Pulmonary artery endothelial cell (primary cell): ENCODE data around the gene PSME1. TPM values are rescaled to one million over a fixed set of nuclear protein-coding genes. Genes with fewer than 3 reads are reported as not detected.

Source experiments
- DNase-seq: peaks from one replicate; pipeline ENCODE4 v3.0.0-alpha.2; 2011; ENCODE audit warnings: low read depth, low spot score
- total RNA-seq: library from RNA; depleted of rRNA; stranded (reverse); fragments of >200 nt; gene quantifications from 2 replicates; pipeline ENCODE4 v1.2.3, GENCODE V29; 2014

Gene PSME1
- total RNA-seq, 1 donor from 2014 or later: 121 TPM

DNA sequence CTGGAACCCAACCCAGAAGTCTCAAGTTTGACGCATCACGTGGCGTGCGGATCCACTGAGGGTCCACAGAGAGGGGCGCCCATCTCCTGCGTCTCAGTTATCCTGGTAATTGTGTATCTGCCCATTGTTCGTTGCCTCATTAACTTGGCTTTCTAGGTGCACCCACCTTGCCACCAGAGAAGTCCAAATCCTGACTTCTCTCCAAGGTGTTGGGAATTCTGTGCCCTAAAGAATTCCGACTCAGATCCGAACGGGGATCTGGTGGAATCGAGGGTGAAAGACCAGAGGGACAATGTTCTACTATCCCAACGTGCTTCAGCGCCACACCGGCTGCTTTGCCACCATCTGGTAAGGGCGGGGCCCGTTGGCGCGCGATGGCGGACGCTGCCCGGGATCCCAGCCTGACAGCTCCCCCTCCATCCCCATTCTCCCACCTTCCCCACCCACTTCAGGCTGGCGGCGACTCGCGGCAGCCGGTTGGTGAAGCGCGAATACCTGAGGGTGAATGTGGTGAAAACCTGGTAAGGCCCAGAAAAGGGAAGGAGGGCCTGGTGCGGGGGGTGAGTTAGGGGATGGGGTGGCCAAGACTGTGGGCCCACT is 36.4 kb downstream of the PSME1 start:
- no peak for DNase-seq

GRCh38 chr14:24172871-24173281 is 36.9 kb downstream of the PSME1 start:
- DNase-seq: no peak

GRCh38 chr14:24176599-24176998 is 40.6 kb downstream of the PSME1 start:
- no peak for DNase-seq

GRCh38 chr14:24177041-24177825 is 41.2 kb downstream of the PSME1 start:
- DNase-seq: no peak

DNA sequence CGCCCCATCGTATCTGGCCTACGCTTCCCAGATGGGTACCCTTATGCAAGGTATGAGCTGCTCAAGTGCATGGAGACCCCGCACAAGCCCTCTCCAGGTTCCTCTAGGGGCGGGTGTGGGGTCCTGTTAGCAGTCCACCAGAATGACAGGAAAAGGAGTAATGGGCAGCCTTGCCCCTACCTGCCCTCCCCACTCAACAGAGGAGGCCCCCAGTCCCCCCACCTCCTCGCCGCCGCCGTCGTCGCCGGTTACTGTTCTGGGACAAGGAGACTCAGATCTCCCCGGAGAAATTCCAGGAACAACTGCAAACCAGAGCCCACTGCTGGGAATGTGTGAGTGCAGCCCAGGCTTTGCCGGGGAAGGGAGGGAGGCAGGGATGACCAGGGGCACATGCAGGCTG is 41.9 kb downstream of the PSME1 start:
- DNase-seq: no peak

DNA sequence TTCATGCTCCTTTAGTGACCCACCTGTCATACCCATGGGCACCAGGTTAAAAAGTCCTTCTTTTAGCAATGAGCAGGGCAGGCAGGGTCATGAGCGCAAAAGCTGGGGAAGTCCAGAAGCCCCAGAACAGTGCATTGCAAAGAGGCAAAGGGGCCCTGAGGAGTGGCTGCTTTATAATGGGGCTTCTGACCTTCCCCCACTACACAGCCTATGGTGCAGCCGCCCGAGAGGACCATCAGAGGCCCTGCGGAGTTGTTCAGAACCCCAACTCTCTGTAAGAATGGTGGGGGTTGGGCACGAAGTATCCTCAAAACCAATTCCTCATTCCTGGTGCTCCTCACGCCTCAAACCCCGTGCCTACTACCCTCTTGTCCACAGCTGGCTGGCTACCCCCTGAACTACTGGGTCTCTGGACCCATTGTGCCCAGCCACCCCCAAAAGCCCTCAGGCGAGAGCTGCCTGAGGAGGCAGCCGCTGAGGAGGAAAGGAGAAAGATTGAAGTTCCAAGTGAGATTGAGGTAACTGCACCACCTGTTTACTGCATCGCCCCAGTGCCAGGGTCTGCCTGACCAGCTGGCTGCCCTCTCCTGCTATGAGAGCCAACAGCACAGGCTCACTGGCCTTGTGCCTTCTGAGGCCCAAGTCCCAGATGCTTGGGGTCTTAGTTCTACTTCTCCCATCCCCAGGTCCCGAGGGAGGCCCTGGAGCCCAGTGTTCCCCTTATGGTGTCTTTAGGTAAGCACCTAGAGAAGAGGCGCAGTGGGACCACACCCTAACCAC is 42.6 kb downstream of the PSME1 start:
- DNase-seq: no peak

DNA sequence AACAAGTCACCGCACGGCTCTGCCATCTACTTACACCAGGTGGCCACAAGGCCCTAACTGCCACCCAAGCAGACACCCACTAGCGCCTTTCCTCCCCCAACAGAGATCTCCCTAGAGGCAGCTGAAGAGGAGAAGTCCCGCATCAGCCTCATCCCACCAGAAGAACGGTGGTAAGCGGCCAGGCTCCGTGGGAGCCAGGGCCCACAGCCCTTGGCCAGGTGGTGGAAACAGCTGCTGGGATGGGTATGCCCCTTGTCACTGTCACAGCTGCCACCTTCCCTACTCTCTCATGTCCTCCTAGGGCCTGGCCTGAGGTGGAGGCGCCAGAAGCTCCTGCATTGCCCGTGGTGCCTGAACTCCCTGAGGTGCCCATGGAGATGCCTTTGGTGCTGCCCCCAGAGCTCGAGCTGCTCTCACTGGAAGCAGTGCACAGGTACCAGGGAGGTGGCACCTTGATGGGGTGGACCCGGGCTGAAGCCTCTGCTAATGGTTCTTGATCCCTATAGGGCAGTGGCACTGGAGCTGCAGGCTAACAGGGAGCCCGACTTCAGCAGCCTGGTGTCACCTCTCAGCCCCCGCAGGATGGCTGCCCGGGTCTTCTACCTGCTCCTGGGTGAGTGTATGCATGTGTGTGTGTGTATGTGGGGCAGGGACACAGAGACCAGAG is 43.4 kb downstream of the PSME1 start:
- DNase-seq: no peak

DNA sequence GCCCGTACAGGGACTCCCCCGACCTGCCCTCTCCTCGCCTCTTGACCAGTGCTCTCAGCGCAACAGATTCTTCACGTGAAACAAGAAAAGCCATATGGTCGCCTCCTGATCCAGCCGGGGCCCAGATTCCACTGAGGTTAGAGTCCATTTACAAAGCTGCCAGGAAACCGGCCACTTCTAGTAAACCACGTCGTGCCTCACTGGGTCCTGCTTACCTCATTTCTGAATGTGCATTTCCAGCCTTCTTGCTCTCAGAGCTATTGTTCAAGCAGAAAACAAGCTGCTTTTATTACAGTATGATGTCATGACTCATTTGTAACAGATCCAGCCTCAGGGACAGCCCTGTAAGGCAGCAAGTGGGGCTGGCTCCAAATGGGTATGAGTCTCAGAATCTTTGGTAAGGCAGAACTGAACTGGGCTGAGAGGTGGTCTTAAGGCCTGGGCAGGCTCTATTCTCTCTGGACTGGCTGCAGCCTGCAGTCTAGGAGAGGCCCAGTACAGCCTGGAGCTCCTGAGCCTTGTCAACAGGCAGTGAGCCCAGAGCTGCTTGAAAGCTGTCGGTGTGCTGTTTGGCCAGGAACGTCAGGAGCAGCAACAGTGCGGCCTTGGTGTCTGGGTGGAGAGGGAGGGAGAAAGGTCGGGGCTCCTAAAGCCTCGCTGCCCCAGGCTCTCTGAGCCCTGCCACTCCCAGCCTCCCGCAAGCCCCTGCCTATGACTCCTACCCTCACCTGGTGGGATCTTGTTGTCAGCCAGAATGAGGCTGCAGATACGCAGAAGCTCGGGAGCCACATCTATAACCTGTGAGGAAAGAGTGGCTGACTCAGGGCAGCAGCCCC is 44.2 kb downstream of the PSME1 start:
- DNase-seq: peak; percentile 29

DNA sequence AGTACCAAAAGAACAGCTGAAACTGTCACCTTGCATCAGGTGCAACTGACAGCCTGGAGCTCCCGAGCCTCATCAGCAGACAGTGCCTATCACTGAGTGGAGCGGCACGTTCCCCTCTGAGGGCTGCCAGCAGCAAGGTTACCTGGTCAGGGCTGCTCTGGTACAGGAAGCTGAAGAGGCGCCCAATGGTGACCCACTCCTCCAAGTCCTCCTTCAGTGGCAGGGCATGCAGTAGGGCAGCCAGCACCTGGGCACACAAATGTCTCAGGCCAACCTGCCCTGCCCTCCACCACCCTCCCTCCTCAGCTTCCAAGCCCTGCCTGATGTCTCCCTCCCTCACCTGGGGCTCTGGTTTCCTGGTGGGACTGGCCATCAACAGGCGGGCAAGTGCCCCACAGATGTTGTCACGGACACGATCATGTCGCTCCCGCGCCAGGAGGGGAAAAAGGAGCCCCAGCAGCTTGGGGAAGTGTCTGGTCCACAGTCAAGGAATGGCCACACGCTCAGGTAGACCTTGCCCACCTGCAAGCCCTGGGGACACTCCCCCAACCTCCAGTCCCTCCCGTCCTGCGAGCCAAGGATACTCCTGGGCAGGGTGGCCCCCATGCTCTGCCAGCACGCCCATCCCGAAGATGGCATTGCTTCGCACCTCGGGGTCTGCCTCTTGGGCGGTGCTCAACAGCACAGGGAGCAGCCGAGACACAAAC is 45.5 kb downstream of the PSME1 start:
- no peak for DNase-seq

GRCh38 chr14:24182110-24182882 is 46.3 kb downstream of the PSME1 start:
- no peak for DNase-seq

DNA sequence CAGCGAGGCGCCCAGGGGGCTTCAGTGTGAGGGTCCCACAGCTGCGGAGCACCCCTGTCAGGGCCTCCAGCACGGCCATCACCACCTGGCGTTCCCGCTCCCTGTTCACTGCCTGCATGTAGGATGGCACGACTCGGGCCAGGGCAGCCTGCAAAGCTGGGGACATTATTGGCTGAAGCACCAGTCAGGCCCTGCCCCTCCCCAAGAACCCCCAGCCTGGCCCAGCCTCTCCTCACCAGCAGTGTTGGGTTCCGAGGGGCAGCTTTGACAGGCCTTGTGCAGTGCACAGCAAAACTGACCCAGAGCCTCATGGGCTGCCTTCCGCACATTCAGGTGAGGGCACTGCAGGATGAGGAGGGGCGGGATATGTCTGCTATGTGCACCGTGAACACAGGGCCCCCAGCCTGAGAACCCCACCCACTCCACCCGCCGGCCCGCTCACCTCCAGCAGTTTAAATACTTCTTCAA is 47.1 kb downstream of the PSME1 start:
- DNase-seq: no peak

GRCh38 chr14:24184104-24184970 is 48.3 kb downstream of the PSME1 start:
- DNase-seq: no peak

DNA sequence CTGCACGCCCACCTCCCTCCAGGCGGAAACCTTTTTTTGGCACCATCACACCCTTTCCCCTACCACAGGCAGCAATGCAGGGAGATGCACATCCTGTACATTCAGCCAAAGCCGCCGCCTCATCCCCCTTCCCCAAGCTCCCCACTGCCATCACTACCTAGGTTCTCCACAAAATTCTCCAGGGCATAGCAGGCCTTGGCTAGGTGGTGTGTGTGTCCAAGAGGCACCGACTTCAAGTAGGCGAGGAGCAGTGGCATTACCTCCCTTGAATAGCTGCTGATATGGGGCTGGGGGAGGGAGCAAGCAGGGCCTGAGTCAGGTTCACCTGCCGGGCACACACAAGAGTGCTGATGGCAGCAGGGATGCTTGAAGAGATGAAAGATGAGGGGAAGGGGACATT is 49.0 kb downstream of the PSME1 start:
- no peak for DNase-seq

DNA sequence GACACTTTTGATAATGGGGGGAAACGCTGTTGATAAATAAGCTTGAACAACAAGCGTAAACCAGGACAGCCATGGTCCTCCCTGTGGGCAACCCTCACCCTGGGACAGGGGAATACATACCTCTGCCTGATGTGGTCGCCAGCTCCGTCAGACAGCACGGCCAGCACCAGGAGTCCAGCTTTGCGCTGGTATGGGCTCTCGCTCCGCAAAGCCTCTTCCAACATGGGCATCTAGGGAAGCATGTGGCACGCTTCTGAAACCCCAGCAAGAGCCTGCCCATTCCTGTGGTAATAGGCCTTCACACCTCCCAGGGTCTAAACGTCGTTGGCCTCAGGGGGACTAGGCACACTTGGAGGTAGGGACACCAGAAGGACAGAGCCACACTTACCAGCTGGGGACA is 49.7 kb downstream of the PSME1 start:
- DNase-seq: no peak

DNA sequence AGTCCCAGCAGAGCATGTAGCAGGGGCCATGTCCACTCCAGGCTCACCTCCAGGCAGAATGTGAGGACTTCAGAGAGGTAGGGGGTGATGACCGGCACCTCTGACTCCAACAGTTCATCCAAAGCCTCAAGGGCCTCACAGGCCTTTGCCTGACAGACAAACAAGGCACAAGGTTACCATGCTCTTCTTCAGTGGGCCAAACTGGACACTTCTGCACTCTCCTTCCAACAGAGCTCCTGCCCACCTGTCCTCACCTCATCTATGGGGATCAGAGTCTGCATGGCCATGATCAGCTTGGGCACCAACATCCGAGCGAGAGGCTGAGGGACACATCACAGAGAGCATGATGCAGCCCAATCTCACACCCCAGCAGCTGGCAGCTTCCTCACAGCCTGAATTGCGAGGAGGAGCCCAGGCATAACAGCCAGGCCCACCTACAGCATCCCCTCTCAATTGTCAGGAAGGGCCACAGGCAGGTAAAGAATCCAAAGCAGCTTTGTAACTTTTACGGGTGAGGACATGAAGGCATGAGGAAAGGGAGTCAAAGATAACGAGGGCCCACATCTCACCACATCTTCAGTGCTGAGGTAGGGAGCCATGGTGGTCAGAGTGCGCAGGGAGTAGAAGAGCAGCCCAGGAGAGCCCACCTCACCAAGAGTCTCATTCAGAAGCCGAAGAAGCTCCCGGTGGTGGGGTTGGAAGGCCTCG is 51.0 kb downstream of the PSME1 start:
- DNase-seq: no peak

- no peak for DNase-seq
These were observed 51.5 kb downstream of the PSME1 start for GRCh38 chr14:24187539-24187915.
